ENCODE measurements around the gene VPS45. TPM values are rescaled to one million over a fixed set of nuclear protein-coding genes. Genes with fewer than 3 reads are reported as not detected.

Gene VPS45
- total and polyA plus RNA-seq, 2 of the 4 experiments (the other 2 are of a cell fraction) = 32.4 to 33.3 TPM

- peak overlapping the region; percentile 97; the same call in 2 of the 3 replicates for H2BK15ac ChIP-seq (ENCODE audit: low read depth, low read length)
- H3K56ac ChIP-seq (ENCODE audit: extremely low read depth, insufficient read depth, low read length) = no peak overlapping the region
- peaks cover 34% of the 10 kb centered on the region for H3K36me3 ChIP-seq (ENCODE audit: control insufficient read depth, insufficient read depth, low read length)
- peak overlapping the region; percentile 34 for H3K23ac ChIP-seq (ENCODE audit: low read depth, low read length)
- peak overlapping the region; percentile 83 for H4K5ac ChIP-seq (ENCODE audit: low read depth, low read length)
- peaks cover 56% of the 10 kb centered on the region for H3K4me1 ChIP-seq (ENCODE audit: control insufficient read depth, insufficient read depth, low read length)
- H2BK5ac ChIP-seq (ENCODE audit: low read depth, low read length, poor library complexity, severe bottlenecking) = peak overlapping the region; percentile 93
- BruUV-seq (replicated peaks) = no TSS peak
- POLR2A ChIA-PET (ENCODE audit: unreplicated experiment) = interaction anchor here (0.6 to 1.0 kb wide), 2 partner anchors 9 to 26 kb away, joined by 3 to 7 read pairs; no protein-coding TSS in a partner anchor
- no peak for ATAC-seq (ENCODE audit: low read depth)
- peak overlapping the region; percentile 18 for H4K91ac ChIP-seq (ENCODE audit: insufficient read depth, low read depth, low read length)
- no peak overlapping the region for H3K4me3 ChIP-seq (ENCODE audit: insufficient read depth, low read depth, low read length)
- H3K4me2 ChIP-seq (ENCODE audit: low read depth, low read length) = no peak overlapping the region
- H2AFZ ChIP-seq (replicated peaks; ENCODE audit: low read length, poor library complexity) = no peak overlapping the region
- H2AK5ac ChIP-seq (ENCODE audit: low read depth, low read length) = peak overlapping the region; percentile 87
- peaks cover 17% of the 10 kb centered on the region for H4K20me1 ChIP-seq (ENCODE audit: insufficient read depth, low read length)
- H3K4ac ChIP-seq (ENCODE audit: low read depth, low read length) = peak overlapping the region; percentile 89
- H3K27me3 ChIP-seq (ENCODE audit: control insufficient read depth, insufficient read depth, low read length) = no peaks in the 10 kb centered on the region
- peaks cover 12 to 60% of the 10 kb centered on the region in 2 experiments for H3K79me1 ChIP-seq (ENCODE audit: low read depth in 1 of 2, low read length in 2 of 2)
- H4K8ac ChIP-seq (ENCODE audit: low read depth in 2 of 2, low read length in 2 of 2) = peak overlapping the region; percentile 74 to 94
- H3K18ac ChIP-seq (ENCODE audit: low read depth, low read length) = peak overlapping the region; percentile 77
- CTCF ChIA-PET = interaction anchor here (1.2 kb wide), 1 partner anchor 88 kb away, joined by 3 read pairs; no protein-coding TSS in a partner anchor
- no peaks in the 10 kb centered on the region for H3K9me3 ChIP-seq (ENCODE audit: control insufficient read depth, insufficient read depth, low read length)
- H3K9ac ChIP-seq (ENCODE audit: low read depth, low read length) = no peak overlapping the region
- WGBS, 2 experiments (ENCODE audit: extremely low coverage in 2 of 2, insufficient read length in 1 of 2) = no CpG with 5 or more reads among the region's 7 CpGs
- no peak overlapping the region for H2AK9ac ChIP-seq (replicated peaks; ENCODE audit: low read depth, low read length, poor library complexity)
- DNase-seq = peak; percentile 54
- H2BK120ac ChIP-seq (ENCODE audit: low read depth, low read length) = peak overlapping the region; percentile 40
- peaks cover 41% of the 10 kb centered on the region for H3K9me1 ChIP-seq (ENCODE audit: insufficient read depth, low read length)
- peak overlapping the region; percentile 85 for H3K27ac ChIP-seq (ENCODE audit: insufficient read depth, low read length)
- peak overlapping the region; percentile 82 for H3K14ac ChIP-seq (replicated peaks; ENCODE audit: low read depth, low read length)
- in situ Hi-C loops (cut with MboI; ENCODE audit: low sequenced_read_pairs) (no loop called here), intact Hi-C loops (cut with micrococcal nuclease) (no loop called here), dilution Hi-C loops (cut with HindIII; ENCODE audit: low sequenced_read_pairs, unreplicated experiment) (no loop called here)
- no peak for TF ChIP-seq MAZ (IDR thresholded peaks at IDR 0.05; ENCODE audit: borderline replicate concordance, low read depth, low read length)
- no peak for TF ChIP-seq USF2 (IDR thresholded peaks at IDR 0.05; ENCODE audit: low read depth, low read length)
- TF ChIP-seq CTCF (conservative IDR thresholded peaks at IDR 0.05; ENCODE audit: low read depth, low read length) = no peak
- no peak for TF ChIP-seq MXI1 (IDR thresholded peaks at IDR 0.05; ENCODE audit: borderline replicate concordance, low read depth, low read length)
- no peak for TF ChIP-seq POLR2A (IDR thresholded peaks at IDR 0.05; ENCODE audit: low read depth, low read length)
- no peak for TF ChIP-seq MAFK (IDR thresholded peaks at IDR 0.05; ENCODE audit: low read depth, low read length)
- no peak for TF ChIP-seq RAD21 (IDR thresholded peaks at IDR 0.05; ENCODE audit: low read length)
- no peak for TF ChIP-seq CEBPB (IDR thresholded peaks at IDR 0.05; ENCODE audit: low read depth, low read length)
- TF ChIP-seq ELK1 (IDR thresholded peaks at IDR 0.05; ENCODE audit: borderline replicate concordance, low read depth, low read length) = no peak
- no peak for TF ChIP-seq BHLHE40 (IDR thresholded peaks at IDR 0.05; ENCODE audit: low read depth, low read length)
- no peak for TF ChIP-seq CHD1 (IDR thresholded peaks at IDR 0.05; ENCODE audit: low read depth, low read length)
- no peak for TF ChIP-seq FOS (IDR thresholded peaks at IDR 0.05; ENCODE audit: low read depth, low read length)
- no peak for TF ChIP-seq SMC3 (IDR thresholded peaks at IDR 0.05; ENCODE audit: low read depth, low read length)
- TF ChIP-seq RFX5 (IDR thresholded peaks at IDR 0.05; ENCODE audit: low read depth, low read length) = no peak
- no peak for TF ChIP-seq RCOR1 (IDR thresholded peaks at IDR 0.05; ENCODE audit: insufficient replicate concordance, low read length)
- peak overlapping the region; percentile 47; the same call in 1 of the 2 replicates for H2BK20ac ChIP-seq (ENCODE audit: low read depth, low read length)
Measured at GRCh38 chr1:150160964-150161621, 93.5 kb downstream of the VPS45 start.
